HepG2 (cell line): ENCODE measurements around the gene SLC35G2. TPM values are rescaled to one million over a fixed set of nuclear protein-coding genes. Genes with fewer than 3 reads are reported as not detected.

Experiments used
- ATAC-seq: fragments of 200-7000 bp; cut with Tn5 transposase; 3 replicates; pipeline ENCODE4 v1.9.1; 2020; ENCODE audit warnings: mild to moderate bottlenecking, moderate library complexity
- BruUV-seq: library from RNA; stranded (reverse); fragments of 400-500 nt; replicated peaks from 2 replicates; lab custom pipeline; 2021; lab: Mats Ljungman, UMichigan
- CTCF ChIA-PET: fragments of 300-600 bp; formaldehyde crosslinking; extraction: SDS; loops from one replicate; lab custom pipeline; 2021; ENCODE audit warnings: low total read pairs, inconsistent platforms, low intra/inter-chr PET ratio; lab: Yijun Ruan, JAX
- POLR2A ChIA-PET: fragments of 350-600 bp; sonication (Branson Sonifier 250); formaldehyde crosslinking; loops from one replicate; lab custom pipeline; 2020; ENCODE audit warnings: antibody characterized with exemption, inconsistent platforms; lab: Yijun Ruan, JAX
- DNase-seq: peaks from one replicate; pipeline ENCODE4 v3.0.0-alpha.2; 2015; ENCODE audit warnings: low spot score
- FAIRE-seq: peaks from 3 replicates; lab custom pipeline; 2011; peaks lifted over from hg19 to GRCh38; lab: Jason Lieb, UNC
- H2AFZ ChIP-seq: one replicate; pipeline ENCODE4 v1.6.1; 2011; ENCODE audit warnings: low read length, inconsistent platforms
- H3K27ac ChIP-seq: fragments of 300-600 bp; 3 replicates; pipeline ENCODE4 v1.8.0; 2011; ENCODE audit warnings: mixed run types, mild to moderate bottlenecking, mixed read lengths, low read length, inconsistent platforms; ENCODE audit not compliant: insufficient read depth; ENCODE audit errors: extremely low read length
- H3K27me3 ChIP-seq, 2 experiments: fragments of 200-600 bp in 1 of 2; 2 replicates in 1 of 2; 3 replicates in 1 of 2; pipeline versions ENCODE4 v1.6.0 to v1.8.0; 2011; ENCODE audit warnings: low read length in 2 of 2, mild to moderate bottlenecking in 2 of 2, moderate library complexity in 2 of 2, inconsistent platforms in 1 of 2; ENCODE audit not compliant: insufficient read depth in 2 of 2, control insufficient read depth in 1 of 2
- H3K36me3 ChIP-seq, 2 experiments: fragments of 200-600 bp in 1 of 2; replicated peaks in 1 of 2; 2 replicates in 1 of 2; 3 replicates in 1 of 2; pipeline versions ENCODE4 v1.5.1 to v1.8.0; 2011; ENCODE audit warnings: low read length in 2 of 2, inconsistent platforms in 1 of 2; ENCODE audit not compliant: insufficient read depth in 2 of 2, control insufficient read depth in 1 of 2
- H3K4me1 ChIP-seq: 2 replicates; pipeline ENCODE4 v1.5.1; 2012; ENCODE audit warnings: low read length, inconsistent platforms; ENCODE audit not compliant: insufficient read depth
- H3K4me2 ChIP-seq: 2 replicates; pipeline ENCODE4 v1.6.0; 2011; ENCODE audit warnings: low read depth, low read length, inconsistent platforms
- H3K4me3 ChIP-seq, 3 experiments: fragments of 200-600 bp in 1 of 3; sonication (generic), shearing (Covaris generic) in 1 of 3; replicated peaks in 1 of 3; 2 replicates each; pipeline ENCODE4 v1.5.1; 2011 to 2016; ENCODE audit warnings: low read length in 3 of 3, inconsistent platforms in 2 of 3, low read depth in 2 of 3, mild to moderate bottlenecking in 2 of 3, control low read depth in 1 of 3, mixed read lengths in 1 of 3; ENCODE audit not compliant: insufficient read depth in 1 of 3
- H3K79me2 ChIP-seq: one replicate; pipeline ENCODE4 v1.6.1; 2011; ENCODE audit warnings: low read length, inconsistent platforms; ENCODE audit not compliant: insufficient read depth
- H3K9ac ChIP-seq: 2 replicates; pipeline ENCODE4 v1.6.0; 2011; ENCODE audit warnings: mild to moderate bottlenecking, low read depth, low read length, inconsistent platforms; ENCODE audit not compliant: insufficient read depth
- H3K9me3 ChIP-seq: 2 replicates; pipeline ENCODE4 v1.5.1; 2012; ENCODE audit warnings: mild to moderate bottlenecking, low read length
- H4K20me1 ChIP-seq: 2 replicates; pipeline ENCODE4 v1.6.0; 2011; ENCODE audit warnings: inconsistent platforms, mild to moderate bottlenecking, low read length, moderate library complexity; ENCODE audit not compliant: insufficient read depth
- HMG20A ChIP-seq: IDR thresholded peaks from 2 replicates; pipeline ENCODE4 v1.6.1; 2016; ENCODE audit warnings: borderline replicate concordance
- HNF1A ChIP-seq, 2 experiments: sonication (generic) in 1 of 2; formaldehyde crosslinking in 1 of 2; IDR thresholded peaks; 2 replicates each; pipeline versions ENCODE4 v1.4.0 to v1.6.1; 2016 to 2020; ENCODE audit warnings: borderline replicate concordance in 1 of 2, low read depth in 1 of 2, mild to moderate bottlenecking in 1 of 2, missing genetic modification reagents in 1 of 2
- KMT2A ChIP-seq: sonication (generic); formaldehyde crosslinking; IDR thresholded peaks from 2 replicates; pipeline ENCODE4 v1.4.0; 2020; ENCODE audit warnings: missing genetic modification reagents
- MED13 ChIP-seq: sonication (generic); formaldehyde crosslinking; IDR thresholded peaks from 2 replicates; pipeline ENCODE4 v1.5.0; 2020; ENCODE audit warnings: missing genetic modification reagents
- RFX1 ChIP-seq: fragments of 450-650 bp; IDR thresholded peaks from 2 replicates; pipeline ENCODE4 v1.6.1; 2017
- RFXANK ChIP-seq: IDR thresholded peaks from 2 replicates; pipeline ENCODE4 v1.6.1; 2016
- ZEB1 ChIP-seq: IDR thresholded peaks from 2 replicates; pipeline ENCODE4 v1.6.1; 2012; ENCODE audit warnings: mild to moderate bottlenecking, low read depth, inconsistent platforms; ENCODE audit not compliant: insufficient replicate concordance
- ZGPAT ChIP-seq: IDR thresholded peaks from 2 replicates; pipeline ENCODE4 v1.6.1; 2016; ENCODE audit warnings: mild to moderate bottlenecking
- ZNF326 ChIP-seq: sonication (generic); formaldehyde crosslinking; IDR thresholded peaks from 2 replicates; pipeline ENCODE4 v1.4.0; 2020; ENCODE audit warnings: missing genetic modification reagents, borderline replicate concordance
- ZNF546 ChIP-seq: sonication (generic); formaldehyde crosslinking; conservative IDR thresholded peaks from 2 replicates; pipeline ENCODE4 v1.8.1; 2023; ENCODE audit warnings: mild to moderate bottlenecking, missing genetic modification reagents
- ZNF615 ChIP-seq: sonication (generic); formaldehyde crosslinking; IDR thresholded peaks from 2 replicates; pipeline ENCODE4 v1.5.0; 2020; ENCODE audit warnings: mild to moderate bottlenecking, missing genetic modification reagents, borderline replicate concordance
- ZSCAN29 ChIP-seq: sonication (generic); formaldehyde crosslinking; conservative IDR thresholded peaks from 2 replicates; pipeline ENCODE4 v1.4.0; 2020; ENCODE audit warnings: mild to moderate bottlenecking, missing genetic modification reagents
- WGBS: methylation state at CpG from one replicate; pipeline ENCODE4 v1.1.6; 2017; ENCODE audit warnings: low lambda C conversion rate; 5-methylcytosine and 5-hydroxymethylcytosine counted together
- in situ Hi-C: cut with HindIII; loops from 2 replicates; pipeline ENCODE4 v1.10.0; 2017; ENCODE audit warnings: low pct_unique_long_range_greater_than_20kb; ENCODE audit not compliant: extremely low pct_ligation_motif_present
- intact Hi-C: fragments of 100-400 bp; cut with micrococcal nuclease; formaldehyde crosslinking; loops from one replicate; pipeline ENCODE4 v1.10.0; 2022; ENCODE audit not compliant: unreplicated experiment
- polyA plus RNA-seq, 8 experiments: library from polyadenylated mRNA; depleted of rRNA in 3 of 8; stranded (reverse) in 7 of 8; unstranded in 1 of 8; fragments of >200 nt; fragmentation: Illumina TruSeq in 4 of 8; extraction: Trizol in 4 of 8; gene quantifications; 2 replicates each; pipeline versions ENCODE4 v1.2.1 to v1.2.3, GENCODE V29; 2011 to 2016; ENCODE audit warnings: low read depth in 4 of 8, missing spikeins in 1 of 8, mixed read lengths in 1 of 8; ENCODE audit not compliant: insufficient read depth in 1 of 8
- total RNA-seq, 5 experiments: library from RNA; depleted of rRNA; stranded (reverse); fragments of >200 nt; fragmentation: Illumina TruSeq; extraction: Trizol; gene quantifications; 2 replicates each; pipeline ENCODE4 v1.2.3, GENCODE V29; 2016; ENCODE audit warnings: low read depth in 1 of 5

The SLC35G2 gene
- total and polyA plus RNA-seq, 2 of the 13 experiments (the other 11 are each of a cell fraction or from before 2014, with no cell fraction given) = 7.6 to 10.3 TPM

- no peak for TF ChIP-seq HNF1A (IDR thresholded peaks at IDR 0.05; ENCODE audit: low read depth)
- no peak for TF ChIP-seq HNF1A (CRISPR knock-in tag; IDR thresholded peaks at IDR 0.05; ENCODE audit: borderline replicate concordance)
Observed at GRCh38 chr3:136883967-136884720, 65.2 kb downstream of the SLC35G2 start (continued).

- DNase-seq (no peak), ATAC-seq (no peak), FAIRE-seq (no peak)
- H3K4me2 ChIP-seq = no peak overlapping the region
- H4K20me1 ChIP-seq = peaks cover 4% of the 10 kb centered on the region; the same call in 1 of the 2 replicates
- no peaks in the 10 kb centered on the region for H3K27me3 ChIP-seq
- no peak overlapping the region for H3K9ac ChIP-seq
- peaks cover 8% of the 10 kb centered on the region; the same call in 1 of the 2 replicates for H3K4me1 ChIP-seq
- intact Hi-C loops = no loop called here
- H2AFZ ChIP-seq = no peak overlapping the region
- peaks cover 77% of the 10 kb centered on the region for H3K79me2 ChIP-seq
- CTCF ChIA-PET = no interaction called here
- 98% methylated on average over 5 of the region's 5 CpGs for WGBS
- in situ Hi-C loops = no loop called here
- no peaks in the 10 kb centered on the region for H3K36me3 ChIP-seq
- no TSS peak for BruUV-seq
- no peak overlapping the region for H3K27ac ChIP-seq
- H3K4me3 ChIP-seq = no peak overlapping the region
- H3K9me3 ChIP-seq = no peaks in the 10 kb centered on the region
- POLR2A ChIA-PET = no interaction called here
- TF ChIP-seq HMG20A = no peak
- TF ChIP-seq ZEB1 = no peak
- no peak for TF ChIP-seq KMT2A (CRISPR knock-in tag)
- no peak for TF ChIP-seq ZNF326 (CRISPR knock-in tag)
- no peak for TF ChIP-seq ZNF615 (CRISPR knock-in tag)
- no peak for TF ChIP-seq RFXANK (CRISPR knock-in tag)
- TF ChIP-seq ZGPAT (CRISPR knock-in tag) = no peak
- no peak for TF ChIP-seq ZNF546 (CRISPR knock-in tag)
- no peak for TF ChIP-seq MED13 (CRISPR knock-in tag)
- no peak for TF ChIP-seq RFX1
- TF ChIP-seq ZSCAN29 (CRISPR knock-in tag) = no peak
Observed at GRCh38 chr3:136885357-136886213, 66.7 kb downstream of the SLC35G2 start.
